Measurements from ENCODE around the gene POLR2I.

GRCh38 chr19:36106441-36106840 lies 8.2 kb downstream of the POLR2I start:
- TF ChIP-seq MEIS1 (CRISPR knock-in tag; IDR thresholded peaks at IDR 0.05; ENCODE audit: borderline replicate concordance) (no peak), CTCF (tag by site-specific recombination; IDR thresholded peaks at IDR 0.05) (no peak), KLF7 (tag by site-specific recombination; IDR thresholded peaks at IDR 0.05; ENCODE audit: borderline replicate concordance) (no peak), ZNF18 (tag by site-specific recombination; IDR thresholded peaks at IDR 0.05) (no peak; the same call in 1 of the 2 replicates), ZNF24 (tag by site-specific recombination; IDR thresholded peaks at IDR 0.05) (no peak), ZNF311 (tag by site-specific recombination; IDR thresholded peaks at IDR 0.05; ENCODE audit: borderline replicate concordance) (no peak)
